HG02981 (cell line): Measurements from ENCODE around the gene COPB1.
A peak's percentile ranks its signal among the peaks of the same experiment; 100 is the strongest.
"Not testable (repeated sequence)": the region's sequence is repeated elsewhere in the genome, so short reads cannot be mapped to it uniquely, and the experiment has no call there.

ENCODE experiments used
- ATAC-seq: cut with Tn5 transposase; IDR thresholded peaks from one replicate; pipeline ENCODE4 v1.9.1; 2021; ENCODE audit warnings: mild to moderate bottlenecking, moderate library complexity; ENCODE audit not compliant: unreplicated experiment

The COPB1 gene, protein sequence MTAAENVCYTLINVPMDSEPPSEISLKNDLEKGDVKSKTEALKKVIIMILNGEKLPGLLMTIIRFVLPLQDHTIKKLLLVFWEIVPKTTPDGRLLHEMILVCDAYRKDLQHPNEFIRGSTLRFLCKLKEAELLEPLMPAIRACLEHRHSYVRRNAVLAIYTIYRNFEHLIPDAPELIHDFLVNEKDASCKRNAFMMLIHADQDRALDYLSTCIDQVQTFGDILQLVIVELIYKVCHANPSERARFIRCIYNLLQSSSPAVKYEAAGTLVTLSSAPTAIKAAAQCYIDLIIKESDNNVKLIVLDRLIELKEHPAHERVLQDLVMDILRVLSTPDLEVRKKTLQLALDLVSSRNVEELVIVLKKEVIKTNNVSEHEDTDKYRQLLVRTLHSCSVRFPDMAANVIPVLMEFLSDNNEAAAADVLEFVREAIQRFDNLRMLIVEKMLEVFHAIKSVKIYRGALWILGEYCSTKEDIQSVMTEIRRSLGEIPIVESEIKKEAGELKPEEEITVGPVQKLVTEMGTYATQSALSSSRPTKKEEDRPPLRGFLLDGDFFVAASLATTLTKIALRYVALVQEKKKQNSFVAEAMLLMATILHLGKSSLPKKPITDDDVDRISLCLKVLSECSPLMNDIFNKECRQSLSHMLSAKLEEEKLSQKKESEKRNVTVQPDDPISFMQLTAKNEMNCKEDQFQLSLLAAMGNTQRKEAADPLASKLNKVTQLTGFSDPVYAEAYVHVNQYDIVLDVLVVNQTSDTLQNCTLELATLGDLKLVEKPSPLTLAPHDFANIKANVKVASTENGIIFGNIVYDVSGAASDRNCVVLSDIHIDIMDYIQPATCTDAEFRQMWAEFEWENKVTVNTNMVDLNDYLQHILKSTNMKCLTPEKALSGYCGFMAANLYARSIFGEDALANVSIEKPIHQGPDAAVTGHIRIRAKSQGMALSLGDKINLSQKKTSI

DNA sequence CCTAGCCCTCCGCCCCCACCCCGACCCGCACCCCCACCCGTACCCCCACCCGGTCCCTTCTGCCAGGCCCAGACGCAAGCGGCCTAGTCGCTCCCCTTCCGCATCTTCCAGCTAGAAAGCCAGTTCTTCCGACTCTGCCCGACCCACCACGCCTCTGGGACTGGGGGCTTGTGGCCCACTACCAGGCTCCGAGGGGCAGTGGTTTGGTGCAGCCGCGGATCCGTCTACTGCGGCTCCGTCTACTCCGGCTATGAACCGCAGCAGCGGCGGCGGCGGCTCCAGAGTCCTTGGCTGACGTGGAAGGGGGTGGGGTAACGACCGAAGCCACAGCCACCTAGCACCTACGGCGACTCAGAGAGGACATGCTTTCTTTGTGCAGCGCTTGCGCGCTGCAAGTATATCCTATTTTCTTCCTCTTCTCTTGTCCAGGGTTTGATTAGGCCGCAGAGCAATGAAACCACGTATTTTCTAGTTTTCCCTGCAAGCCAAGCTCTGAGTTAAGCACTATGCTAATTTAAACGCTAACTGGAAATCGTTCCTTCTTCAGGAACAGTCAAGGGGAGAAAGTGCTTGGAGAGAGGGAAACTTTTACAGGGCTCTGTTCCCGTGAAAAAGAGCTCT, at the start of gene COPB1:
Gene COPB1, minus strand, starts transcription at position 252 of the 621 bp plus-strand sequence. CDS start 883 bp downstream, outside the sequence.
- ATAC-seq, result peak; percentile 84

DNA sequence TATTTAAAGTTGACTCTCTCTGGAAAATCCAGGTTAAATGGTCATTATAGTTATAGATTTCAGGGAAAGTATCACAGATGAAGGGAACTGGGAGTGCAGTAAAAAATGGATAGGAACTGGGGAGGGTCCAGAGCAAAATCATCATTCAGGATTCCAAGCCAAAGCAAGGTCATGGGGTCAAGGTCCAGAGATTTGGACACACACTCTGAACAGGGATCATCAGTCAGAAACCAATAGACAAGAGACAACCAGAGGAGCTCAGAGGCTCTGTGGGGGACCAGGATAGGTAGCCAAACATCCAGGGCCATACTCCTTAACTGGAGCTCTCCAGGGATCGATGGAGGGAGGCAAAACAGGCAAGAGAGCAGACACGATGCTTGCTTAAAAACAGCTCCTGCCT, 47.8 kb upstream of the COPB1 start:
- no peak for ATAC-seq

DNA sequence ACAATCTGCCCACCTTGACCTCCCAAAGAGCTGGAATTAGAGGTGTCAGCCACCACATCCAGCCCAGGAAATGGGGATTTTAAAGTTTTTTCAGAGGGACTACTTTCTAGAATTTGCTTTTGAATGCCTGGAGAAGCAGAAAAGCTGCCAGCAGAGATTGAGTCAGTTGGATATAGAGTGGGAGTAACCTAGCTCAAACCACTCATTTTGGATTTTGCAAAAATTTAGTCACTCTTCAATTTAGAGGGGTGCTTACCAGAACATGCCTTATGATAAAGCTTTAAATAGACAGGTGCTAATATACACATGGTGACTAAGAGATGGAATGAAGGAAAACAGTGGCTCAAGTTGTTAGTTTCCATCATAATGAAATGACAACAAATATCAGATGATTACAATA, 47.1 kb upstream of the COPB1 start:
- no peak for ATAC-seq

DNA sequence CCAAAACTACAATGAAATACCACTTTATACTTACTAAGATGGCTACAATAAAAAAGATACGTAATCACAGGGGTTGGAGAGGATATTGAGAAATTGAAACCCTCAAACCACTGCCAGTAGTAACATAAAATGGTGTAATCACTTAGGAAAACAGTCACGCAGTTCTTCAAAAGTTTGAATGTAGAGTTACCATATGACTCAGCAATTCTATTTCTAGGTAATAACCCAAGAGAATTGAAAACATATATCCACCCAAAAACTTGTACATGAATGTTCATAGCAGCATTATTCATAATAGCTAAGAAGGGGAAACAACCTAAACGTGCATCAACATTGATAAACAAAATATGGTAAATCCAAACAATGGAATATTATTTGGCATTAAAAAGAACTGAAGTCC, 45.0 kb upstream of the COPB1 start:
- peak; percentile 83 for ATAC-seq

DNA sequence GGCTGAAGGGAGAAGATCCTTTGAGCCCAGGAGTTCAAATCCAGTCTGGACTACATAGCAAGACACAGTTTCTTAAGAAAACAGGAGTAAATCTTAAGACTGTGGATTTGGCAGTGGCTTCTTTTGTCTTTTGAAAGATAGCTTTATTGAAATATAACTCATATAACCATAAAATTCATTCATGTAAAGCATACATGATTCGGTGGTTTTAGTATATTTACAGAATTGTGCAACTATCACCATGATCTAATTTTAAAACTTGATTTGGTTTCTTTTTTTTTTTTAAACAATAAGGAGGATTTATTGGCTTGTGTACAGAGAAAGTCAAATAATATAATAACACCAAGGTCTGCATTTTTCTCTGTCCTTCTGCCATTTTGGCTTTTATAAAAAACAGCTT, 43.6 kb upstream of the COPB1 start:
- no peak for ATAC-seq

DNA sequence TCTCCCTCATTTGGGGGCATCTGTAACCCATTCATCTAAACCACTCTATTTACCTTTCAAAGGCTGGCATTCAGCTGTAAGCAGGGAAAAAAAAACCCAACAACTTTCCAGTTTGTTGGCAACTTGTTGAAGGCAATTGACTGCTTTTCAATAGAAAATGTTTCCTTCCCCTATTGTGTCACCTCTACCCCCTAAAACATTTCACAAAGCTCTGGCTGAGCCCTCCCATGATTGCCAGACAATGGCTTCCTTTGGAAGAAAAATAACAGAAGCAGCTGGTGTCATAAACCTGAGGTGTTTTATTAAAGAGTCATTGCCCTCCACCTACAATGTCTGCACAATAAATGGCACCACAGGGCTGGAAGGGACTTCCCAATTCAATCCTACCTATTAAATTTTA, 42.7 kb upstream of the COPB1 start:
- ATAC-seq, result no peak

DNA sequence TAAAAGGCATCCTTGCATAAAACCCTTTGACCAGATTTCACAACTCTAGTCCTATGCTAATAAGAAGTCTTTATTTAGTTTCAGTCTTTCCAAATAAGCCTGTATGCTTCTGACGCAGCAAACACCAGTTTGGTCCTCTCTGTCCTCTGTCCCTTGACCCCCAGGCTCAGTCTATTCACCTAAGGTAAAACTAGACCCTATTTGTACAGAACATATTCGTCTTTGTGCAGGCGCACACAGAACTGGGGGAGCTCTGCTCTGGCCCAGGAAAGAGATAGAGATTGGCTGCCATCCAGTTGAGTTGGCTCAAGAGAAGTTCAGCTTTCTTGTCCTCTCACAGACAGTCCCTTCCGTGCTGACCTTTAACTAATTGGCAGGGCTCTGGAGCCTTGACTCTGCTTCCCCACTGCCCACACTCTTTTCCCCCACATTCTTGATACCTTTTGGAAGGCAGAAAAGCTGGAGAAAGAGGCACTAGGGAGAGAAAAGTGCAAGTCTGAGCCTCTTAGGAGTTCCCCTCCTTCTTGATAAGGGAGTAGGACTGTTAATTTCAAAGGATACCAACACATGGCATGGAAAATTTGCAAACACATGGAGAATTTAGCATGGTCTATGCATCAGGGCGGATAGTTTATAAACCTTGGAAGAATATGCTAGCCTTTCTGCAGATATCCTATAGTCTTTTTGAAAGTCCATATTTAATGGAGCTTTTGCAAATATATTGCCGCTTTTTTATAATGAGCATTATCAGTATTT, 41.8 kb upstream of the COPB1 start:
- no peak for ATAC-seq

DNA sequence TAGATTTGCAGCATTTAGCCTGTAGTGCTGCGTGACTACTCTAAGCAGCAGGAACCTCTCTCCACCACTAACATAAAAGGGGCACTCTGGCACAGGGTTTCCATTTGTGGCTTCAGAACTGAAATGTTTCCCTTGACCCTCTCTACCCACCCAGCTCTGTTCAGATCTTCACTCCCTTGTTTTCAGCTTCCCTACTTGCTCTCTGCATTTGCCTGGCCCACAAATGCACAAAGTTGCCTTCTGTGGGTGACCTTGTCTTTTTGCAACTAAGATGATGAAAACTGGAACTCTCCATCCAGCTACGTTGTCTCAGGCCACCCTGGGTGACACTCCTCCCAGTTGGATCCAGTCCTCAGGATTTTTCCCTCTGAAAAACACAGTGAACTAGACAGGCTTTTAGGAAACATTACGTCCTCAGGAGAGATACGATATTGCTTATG, 40.4 kb upstream of the COPB1 start:
- ATAC-seq, result no peak

DNA sequence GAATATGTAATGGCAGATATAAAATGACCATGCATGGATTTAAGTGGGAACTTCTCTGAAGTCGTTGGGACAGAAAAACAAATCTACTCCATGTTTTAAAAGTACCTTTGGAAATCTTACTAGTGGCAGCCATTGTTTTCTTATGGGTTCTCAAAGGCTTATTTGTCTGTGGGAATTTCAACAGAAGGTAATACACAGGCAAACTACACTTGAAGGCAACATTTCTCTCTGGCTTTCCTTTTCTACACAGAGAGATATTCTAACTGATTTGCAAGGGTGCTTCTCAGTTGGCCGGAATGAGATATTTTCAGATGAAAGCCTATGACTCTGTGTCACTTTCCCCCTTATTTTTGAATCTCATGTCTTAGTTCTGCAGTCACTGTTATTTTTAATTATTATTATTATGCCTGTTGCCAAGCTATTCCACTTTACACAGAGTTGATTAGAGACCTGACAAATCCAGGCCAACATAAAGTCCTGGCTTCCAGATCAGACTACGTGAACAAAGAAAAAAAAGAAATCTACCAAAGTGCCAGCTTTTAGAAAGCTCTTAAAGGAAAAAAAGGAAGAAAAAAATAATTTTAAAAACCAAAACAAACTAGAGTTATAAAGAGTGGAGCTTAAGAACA, 39.4 kb upstream of the COPB1 start:
- no peak for ATAC-seq

DNA sequence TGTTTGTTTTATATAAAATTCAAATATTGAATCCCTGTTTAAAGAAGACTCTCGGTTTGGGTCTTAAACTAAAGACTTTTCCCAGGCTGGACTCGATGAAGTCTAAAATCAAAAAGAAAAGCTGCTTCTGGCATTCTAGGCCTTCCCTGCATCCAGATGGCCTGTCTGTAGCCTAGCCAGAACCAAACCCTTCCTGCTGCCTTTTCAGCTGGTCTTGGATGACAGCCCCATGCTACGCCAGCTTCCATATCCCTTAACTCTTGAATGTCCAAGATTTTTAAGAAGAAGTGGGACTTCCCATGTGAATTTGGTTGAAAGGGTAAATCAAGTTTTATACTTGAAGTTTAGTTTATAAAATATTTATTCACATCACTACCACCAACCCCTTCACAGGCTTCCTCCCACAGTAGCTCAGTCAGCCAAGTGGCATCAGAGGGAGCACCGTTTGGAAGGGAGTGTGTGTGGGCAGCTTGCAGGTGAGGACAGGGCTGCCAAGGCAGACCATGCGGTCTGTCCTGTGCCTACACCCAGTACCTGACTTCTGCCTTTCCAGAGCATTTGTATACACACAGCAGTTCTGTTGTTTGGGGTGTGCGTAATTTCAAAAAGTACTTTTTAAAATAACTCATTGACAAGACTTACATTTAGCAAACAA, 38.8 kb upstream of the COPB1 start:
- no peak for ATAC-seq

DNA sequence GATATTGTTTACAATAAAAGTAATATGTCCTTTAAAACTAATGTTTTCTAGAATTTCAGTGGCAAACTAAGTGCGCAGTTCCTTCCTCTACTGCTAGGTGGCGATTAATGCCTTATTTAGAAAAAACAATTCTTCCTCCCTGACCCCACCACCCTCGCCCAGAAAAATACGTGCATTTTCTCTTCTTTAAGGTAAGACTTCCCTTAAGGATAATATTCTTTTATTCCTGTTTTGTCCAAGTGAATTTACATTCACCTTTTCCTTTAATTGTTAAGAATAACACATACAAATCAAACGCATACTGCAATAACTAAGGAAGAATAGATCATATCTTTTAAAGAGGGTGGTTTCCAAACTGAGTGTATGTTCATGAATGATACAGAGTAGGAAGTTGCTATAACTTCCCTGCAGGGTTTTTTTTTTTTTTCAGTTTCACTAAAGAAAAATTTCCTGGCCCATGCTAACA, 37.6 kb upstream of the COPB1 start:
- ATAC-seq, result peak; percentile 63

DNA sequence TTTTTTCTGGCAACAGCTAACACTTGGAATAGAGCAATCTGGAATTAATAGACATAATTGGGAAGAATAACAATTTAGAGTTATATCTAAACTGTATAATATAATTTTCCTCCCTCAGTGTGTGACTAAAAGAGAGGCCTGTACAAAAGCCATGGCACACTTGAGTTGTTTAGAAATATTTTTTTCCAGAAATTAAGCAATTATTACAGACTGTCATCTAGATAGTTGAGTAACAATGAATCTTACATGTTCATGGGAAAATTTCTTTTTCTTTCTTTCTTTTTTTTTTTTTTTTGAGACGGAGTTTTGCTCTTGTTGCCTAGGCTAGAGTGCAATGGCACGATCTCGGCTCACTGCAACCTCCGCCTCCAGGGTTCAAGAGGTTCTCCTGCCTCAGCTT, 35.6 kb upstream of the COPB1 start:
- not testable (repeated sequence) for ATAC-seq

DNA sequence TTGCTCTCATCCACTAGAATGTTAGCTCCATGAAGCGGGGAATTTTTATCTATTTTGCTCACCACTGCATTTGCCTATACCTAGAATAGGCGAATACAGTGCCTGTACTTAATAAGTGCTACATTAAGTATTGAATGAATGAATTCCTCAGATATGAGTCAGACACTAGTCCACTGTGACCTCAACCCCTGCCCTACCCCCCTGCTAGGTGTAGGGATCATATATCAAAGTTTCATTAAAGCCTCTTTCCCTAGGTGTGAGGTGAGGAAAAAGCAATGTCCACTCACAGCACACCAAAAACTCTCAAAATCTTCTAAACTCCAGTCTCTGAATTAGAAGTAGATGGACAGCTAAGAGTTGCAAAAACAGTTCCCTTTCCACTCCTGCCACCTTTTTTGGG, 30.3 kb upstream of the COPB1 start:
- ATAC-seq, result no peak

DNA sequence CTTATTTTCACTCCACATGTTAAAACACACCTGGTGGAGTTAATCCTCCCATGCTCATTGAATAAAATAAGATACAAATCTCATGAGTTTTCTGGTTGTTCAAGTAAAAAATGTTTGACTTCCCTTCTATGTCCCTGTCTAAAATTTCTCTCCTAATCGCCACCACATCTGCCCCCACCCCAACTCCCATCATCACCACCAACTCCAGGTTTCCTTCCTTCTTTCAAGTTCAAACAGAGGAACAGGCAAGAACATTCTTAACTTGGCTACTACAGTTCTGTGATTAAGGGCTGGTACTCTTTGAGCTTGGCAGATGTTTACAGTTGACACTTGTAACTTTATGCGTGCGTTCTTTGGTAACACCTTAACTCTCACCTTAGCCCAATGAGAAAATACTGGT, 29.7 kb upstream of the COPB1 start:
- ATAC-seq, result no peak

DNA sequence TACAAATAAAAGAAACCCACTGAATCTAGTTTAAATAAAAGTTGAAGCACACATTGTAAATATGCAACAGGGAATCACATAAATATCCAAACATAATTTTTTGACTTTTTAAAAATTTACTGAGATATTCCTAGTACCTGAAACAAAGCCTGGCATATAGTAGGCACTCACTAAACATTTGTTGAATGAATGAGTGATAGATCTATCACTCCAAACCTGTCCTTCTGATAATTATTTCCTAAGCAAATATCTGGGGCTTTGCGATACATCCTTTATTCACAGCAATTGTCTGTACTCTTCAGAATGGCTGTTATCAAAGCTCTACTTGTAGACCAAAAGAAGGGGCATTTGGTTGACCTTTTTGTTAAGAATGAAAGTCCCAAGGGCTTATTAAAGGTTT, 23.2 kb upstream of the COPB1 start:
- no peak for ATAC-seq

DNA sequence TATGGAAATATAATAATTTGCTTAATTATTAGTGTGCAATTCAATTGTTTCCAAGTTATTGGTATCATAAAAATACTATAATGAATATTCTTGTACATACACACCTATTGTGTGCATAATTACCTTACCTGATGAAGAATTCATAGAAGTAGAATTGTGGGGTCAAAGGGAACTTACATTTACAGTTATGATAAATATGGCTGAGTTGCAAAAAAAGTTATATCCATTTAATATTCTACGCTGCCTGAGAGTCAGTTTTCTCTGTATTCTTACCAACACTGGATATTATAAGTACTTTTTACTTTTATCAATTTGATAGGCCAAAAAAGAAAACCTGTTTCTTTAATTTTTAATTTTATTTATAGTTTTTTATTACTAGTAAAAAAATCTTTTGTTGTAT, 22.6 kb upstream of the COPB1 start:
- ATAC-seq, result no peak

DNA sequence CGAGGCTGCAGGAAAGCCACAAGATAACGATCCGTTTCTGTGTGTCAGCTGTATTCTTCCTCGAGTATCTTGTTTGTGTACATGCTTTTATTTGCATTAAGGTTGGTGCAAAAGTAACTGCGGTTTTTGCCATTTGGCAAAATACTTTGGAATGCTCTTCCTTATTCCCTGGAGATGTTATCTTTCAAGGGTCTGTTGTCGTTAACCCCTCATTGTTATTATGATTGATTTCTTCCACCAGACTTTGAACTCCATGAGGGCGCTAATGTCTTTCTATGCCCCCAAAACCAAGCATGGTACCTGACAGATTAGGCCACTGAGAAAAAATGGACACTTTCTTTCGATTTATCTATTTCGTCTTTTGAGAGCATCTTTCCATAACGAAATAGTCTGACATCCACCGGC, 21.1 kb upstream of the COPB1 start:
- no peak for ATAC-seq

DNA sequence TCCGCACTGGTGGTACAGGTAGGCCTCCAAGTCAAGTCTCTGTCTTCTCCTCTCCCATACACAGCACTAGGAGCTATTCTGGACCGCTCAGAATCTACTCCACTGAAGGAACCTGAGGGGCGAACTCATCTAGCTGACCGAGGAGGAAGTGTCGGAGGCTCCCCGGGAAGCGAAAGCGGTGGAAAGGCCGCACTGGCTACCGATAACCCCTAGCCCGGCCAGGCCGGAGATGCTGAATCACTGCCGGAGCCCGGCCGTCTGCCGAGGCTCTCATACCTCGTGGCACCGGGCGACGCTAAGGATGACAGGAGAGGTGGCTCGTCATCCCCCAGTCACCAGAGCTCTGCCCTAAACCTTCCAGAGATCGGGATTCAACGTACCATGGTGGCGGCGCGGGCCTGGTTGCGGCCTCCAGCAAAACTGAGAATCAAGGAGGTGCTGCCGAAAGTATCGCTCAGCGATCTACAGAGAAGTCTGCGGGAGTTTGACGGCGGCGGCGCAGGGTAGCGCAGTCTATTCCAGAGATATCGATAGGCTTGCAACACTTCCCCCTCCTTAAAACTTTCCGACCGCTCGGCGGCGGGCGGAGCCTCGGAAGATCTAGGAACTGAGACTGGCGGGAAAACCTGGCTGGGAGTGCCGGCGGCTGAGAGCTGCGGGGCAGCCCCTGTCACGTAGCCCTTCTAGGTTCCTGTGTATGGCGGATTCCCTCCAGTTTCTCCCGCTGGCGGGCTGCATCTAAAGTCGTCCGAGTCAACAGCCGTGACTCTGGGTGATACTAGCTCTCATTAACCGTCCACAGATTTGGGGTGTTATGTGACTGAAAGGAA, 20.5 kb upstream of the COPB1 start, which contains the start of gene PSMA1:
Gene PSMA1, minus strand, starts transcription at position 470 of the 830 bp plus-strand sequence. Its CDS starts 87 bp downstream, at position 383.
- peak; percentile 94 for ATAC-seq

DNA sequence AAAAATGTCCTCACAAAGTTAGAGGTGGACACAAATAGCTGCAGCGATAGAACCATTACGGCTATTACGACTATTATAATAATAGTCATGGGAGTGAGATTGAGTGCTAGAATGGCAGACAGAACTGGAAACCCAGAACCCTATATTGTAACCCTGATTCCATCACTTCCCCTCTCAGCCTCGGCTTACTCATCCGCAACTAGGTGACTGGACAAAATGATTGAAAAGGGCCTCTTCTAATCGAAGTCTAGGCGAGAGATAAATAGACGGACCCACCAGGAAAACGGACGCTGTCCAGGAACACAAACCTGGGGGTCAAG, 19.9 kb upstream of the COPB1 start:
- no peak for ATAC-seq
